Measurements from ENCODE around the gene SLC6A9.

SLC6A9 gene

DNA sequence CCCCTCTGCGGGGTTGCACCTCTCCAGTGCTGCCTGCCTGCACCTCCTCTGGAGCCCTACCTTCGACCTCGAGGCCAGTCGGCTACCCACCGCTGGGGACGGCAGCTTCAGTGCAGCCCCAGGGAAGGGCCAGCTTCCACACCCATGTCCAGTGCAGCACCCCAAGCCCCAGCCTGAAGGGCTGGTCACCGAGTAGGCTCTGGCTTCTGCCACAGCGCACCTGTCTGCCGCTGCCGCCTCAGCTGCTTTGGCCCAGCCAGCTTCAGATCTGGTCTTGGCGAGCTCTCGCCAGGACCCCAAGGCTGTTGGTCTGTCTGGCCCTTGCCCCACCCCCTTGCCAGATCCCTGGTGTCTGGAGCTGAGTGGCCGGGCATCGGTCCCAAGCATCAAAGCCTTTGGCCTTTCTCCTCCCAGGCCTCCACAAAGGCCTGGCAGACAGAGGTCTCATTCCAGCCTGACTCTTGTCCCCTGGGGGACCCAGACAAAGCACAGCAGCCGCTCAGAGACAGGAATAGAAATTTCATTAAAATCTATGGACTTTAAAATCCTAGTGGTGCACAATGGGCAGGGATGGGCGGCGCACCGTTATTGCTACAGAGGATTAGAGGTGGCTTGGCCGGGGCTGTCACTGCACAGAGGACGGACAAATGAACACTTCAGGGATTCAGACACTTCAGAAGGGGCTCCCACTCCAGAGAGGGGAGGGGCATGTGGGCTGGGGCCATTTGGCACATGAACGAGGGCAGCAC, 35.1 kb downstream of the SLC6A9 start:
- H3K27me3 ChIP-seq = no peaks in the 10 kb centered on the region
- no peak for TF ChIP-seq Cebpa-rat (IDR thresholded peaks at IDR 0.05)
- H3K4me3 ChIP-seq = no peak overlapping the region
- H4K20me1 ChIP-seq = no peaks in the 10 kb centered on the region
- H3K9me3 ChIP-seq = no peaks in the 10 kb centered on the region
- peak overlapping the region; percentile 89 for H3K4me2 ChIP-seq
- H3K4me1 ChIP-seq = peaks cover 58% of the 10 kb centered on the region
- peak overlapping the region; percentile 28; the same call in 1 of the 2 replicates for H3K9ac ChIP-seq
- peak overlapping the region; percentile 35 for H3K27ac ChIP-seq
- no peaks in the 10 kb centered on the region for H3K36me3 ChIP-seq

- Histone ChIP-seq H3K27ac (peak overlapping the region; percentile 28), H3K9ac (peak overlapping the region; percentile 20; the same call in 1 of the 2 replicates), H4K20me1 (no peaks in the 10 kb centered on the region), H3K9me3 (no peaks in the 10 kb centered on the region), H3K36me3 (no peaks in the 10 kb centered on the region), H3K4me1 (peaks cover 66% of the 10 kb centered on the region), H3K4me3 (no peak overlapping the region), H3K27me3 (no peaks in the 10 kb centered on the region), H3K4me2 (peak overlapping the region; percentile 89)
- TF ChIP-seq Cebpa-rat (IDR thresholded peaks at IDR 0.05) = no peak
These were observed 36.2 kb downstream of the SLC6A9 start for GRCh38 chr1:43994794-43995790.

DNA sequence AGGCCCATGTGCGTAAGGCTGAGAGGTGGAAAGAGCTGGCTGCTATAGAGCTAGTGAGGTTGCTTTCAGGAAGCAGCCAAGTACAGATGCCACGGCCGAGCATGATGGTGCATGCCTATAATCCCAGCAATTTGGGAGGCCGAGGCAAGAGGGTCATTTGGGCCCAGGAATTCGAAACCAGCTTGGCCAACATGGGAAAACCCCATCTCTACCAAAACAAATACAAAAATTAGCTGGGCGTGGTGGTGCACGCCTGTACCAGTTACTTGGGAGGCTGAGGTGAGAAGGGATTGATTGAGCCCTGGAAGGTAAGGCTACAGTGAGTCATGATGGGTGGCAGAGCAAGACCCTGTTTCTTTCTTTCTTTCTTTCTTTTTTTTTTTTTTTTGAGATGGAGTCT, 37.2 kb downstream of the SLC6A9 start:
- Histone ChIP-seq H3K36me3 (no peaks in the 10 kb centered on the region), H3K27ac (no peak overlapping the region), H3K9me3 (no peaks in the 10 kb centered on the region), H3K4me3 (no peak overlapping the region), H4K20me1 (no peaks in the 10 kb centered on the region), H3K27me3 (no peaks in the 10 kb centered on the region), H3K4me1 (peaks cover 59% of the 10 kb centered on the region), H3K9ac (no peak overlapping the region), H3K4me2 (peak overlapping the region; percentile 89; the same call in 1 of the 2 replicates)
- TF ChIP-seq Cebpa-rat (IDR thresholded peaks at IDR 0.05) = no peak

GRCh38 chr1:43993206-43993914, 37.9 kb downstream of the SLC6A9 start:
- no peak overlapping the region for H3K4me3 ChIP-seq
- no peaks in the 10 kb centered on the region for H3K27me3 ChIP-seq
- no peaks in the 10 kb centered on the region for H4K20me1 ChIP-seq
- peak overlapping the region; percentile 89 for H3K4me2 ChIP-seq
- H3K9me3 ChIP-seq = no peaks in the 10 kb centered on the region
- H3K9ac ChIP-seq = no peak overlapping the region
- no peak for TF ChIP-seq Cebpa-rat (IDR thresholded peaks at IDR 0.05)
- H3K36me3 ChIP-seq = no peaks in the 10 kb centered on the region
- peak overlapping the region; percentile 65 for H3K27ac ChIP-seq
- H3K4me1 ChIP-seq = peaks cover 59% of the 10 kb centered on the region

GRCh38 chr1:43992232-43992995, 38.8 kb downstream of the SLC6A9 start:
- Histone ChIP-seq H3K4me2 (peak overlapping the region; percentile 89), H3K4me1 (peaks cover 59% of the 10 kb centered on the region), H3K27ac (peak overlapping the region; percentile 65), H3K9ac (peak overlapping the region; percentile 76), H3K27me3 (no peaks in the 10 kb centered on the region), H3K36me3 (peaks cover 2% of the 10 kb centered on the region), H3K4me3 (peak overlapping the region; percentile 78), H3K9me3 (no peaks in the 10 kb centered on the region), H4K20me1 (no peaks in the 10 kb centered on the region)
- TF ChIP-seq Cebpa-rat (IDR thresholded peaks at IDR 0.05) = no peak

GRCh38 chr1:43991476-43992231, 39.6 kb downstream of the SLC6A9 start, which contains the start of gene CCDC24:
Gene CCDC24, plus strand, starts transcription at chr1:43991599. Its CDS starts 280 bp downstream, at chr1:43991879.
- Histone ChIP-seq H3K4me1 (peaks cover 57% of the 10 kb centered on the region), H3K4me3 (peak within 1 kb of the TSS; percentile 78), H3K4me2 (peak within 1 kb of the TSS; percentile 89), H3K9me3 (no peaks in the 10 kb centered on the region), H3K9ac (peak within 1 kb of the TSS; percentile 76), H3K27me3 (no peaks in the 10 kb centered on the region), H3K27ac (peak within 1 kb of the TSS; percentile 65), H4K20me1 (no peaks in the 10 kb centered on the region), H3K36me3 (peaks cover 9% of the 10 kb centered on the region)
- TF ChIP-seq Cebpa-rat (IDR thresholded peaks at IDR 0.05) = no peak

DNA sequence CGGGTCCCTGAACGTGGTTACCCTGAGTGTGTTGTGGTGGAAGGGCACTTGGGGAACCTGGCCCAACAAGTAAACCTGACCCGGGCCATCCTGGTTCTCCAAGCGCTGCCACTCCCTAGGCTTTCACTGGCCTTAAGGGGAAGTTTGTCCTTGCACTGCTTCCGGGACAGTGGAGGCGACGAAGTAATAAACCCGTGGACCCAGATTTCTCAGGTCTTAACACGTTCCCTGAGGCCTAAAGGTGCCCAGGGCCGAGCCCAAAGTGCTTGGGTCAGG, 40.1 kb downstream of the SLC6A9 start:
- Histone ChIP-seq H4K20me1 (no peaks in the 10 kb centered on the region), H3K4me3 (peak overlapping the region; percentile 78), H3K4me2 (peak overlapping the region; percentile 89), H3K9ac (peak overlapping the region; percentile 76), H3K27me3 (no peaks in the 10 kb centered on the region), H3K27ac (peak overlapping the region; percentile 65), H3K36me3 (peaks cover 14% of the 10 kb centered on the region), H3K9me3 (no peaks in the 10 kb centered on the region), H3K4me1 (peaks cover 52% of the 10 kb centered on the region)
- TF ChIP-seq Cebpa-rat (IDR thresholded peaks at IDR 0.05) = no peak
